ENCODE results near the gene CHAT. TPM values are rescaled to one million over a fixed set of nuclear protein-coding genes. Genes with fewer than 3 reads are reported as not detected.

The CHAT gene
- polyA plus RNA-seq, 1 donor (not counting 4 experiments of a cell fraction or from before 2014, with no cell fraction given), result not detected

DNA sequence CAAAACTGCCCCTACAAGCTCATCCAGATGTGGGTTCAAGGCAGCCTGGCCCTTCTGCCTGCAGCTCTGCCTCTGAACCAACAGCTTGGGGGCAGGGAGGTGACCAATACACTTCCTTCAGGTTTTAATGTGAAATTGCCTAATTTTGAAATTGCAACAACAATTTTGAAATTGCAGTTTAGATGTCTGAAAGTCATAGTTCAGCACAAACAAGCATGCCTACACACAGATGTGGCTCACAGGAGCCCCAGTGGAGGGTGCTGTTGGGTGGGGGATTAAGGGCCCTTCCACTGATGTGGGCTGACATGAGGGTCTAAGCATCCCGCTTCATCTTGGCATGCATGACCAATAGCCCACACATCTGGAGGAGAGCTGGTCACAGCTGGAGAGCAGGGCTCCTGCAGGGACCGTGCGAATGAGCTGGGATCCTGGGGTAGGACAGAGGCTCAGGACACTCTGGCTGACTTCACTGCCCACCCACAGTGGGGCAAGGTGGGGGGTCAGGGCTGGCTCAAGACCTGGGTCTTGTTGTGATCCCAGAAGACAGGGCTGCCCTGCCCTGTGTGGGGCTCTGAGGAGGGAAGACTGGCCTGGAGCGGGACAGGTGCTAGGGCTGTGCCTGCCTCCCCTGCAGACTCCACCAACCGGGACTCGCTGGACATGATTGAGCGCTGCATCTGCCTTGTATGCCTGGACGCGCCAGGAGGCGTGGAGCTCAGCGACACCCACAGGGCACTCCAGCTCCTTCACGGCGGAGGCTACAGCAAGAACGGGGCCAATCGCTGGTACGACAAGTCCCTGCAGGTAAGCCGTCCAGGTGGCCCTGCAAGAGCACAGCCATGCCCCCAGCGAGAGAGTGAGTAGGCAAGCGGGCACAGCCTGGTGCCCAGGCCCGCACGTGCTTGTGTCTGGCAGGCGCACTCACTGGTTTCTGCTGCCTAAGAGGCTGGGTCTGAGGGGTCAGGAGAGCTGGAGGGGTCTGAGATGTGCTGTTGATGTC lies 32.3 kb downstream of the CHAT start:
- H3K27me3 ChIP-seq (ENCODE audit: control insufficient read depth, extremely low read depth, insufficient read depth, low read length), result peaks cover 16% of the 10 kb centered on the region
- H2AFZ ChIP-seq (ENCODE audit: control insufficient read depth, low read length), result no peak overlapping the region
- FAIRE-seq (no peak), DNase-seq (ENCODE audit: low read depth, low spot score) (no peak)
- H3K27ac ChIP-seq (ENCODE audit: control insufficient read depth, insufficient read depth, low read length), result no peak overlapping the region
- no peak overlapping the region for H3K9ac ChIP-seq (ENCODE audit: control insufficient read depth, extremely low read depth, insufficient read depth, low read length)
- no peak overlapping the region for H3K4me2 ChIP-seq (ENCODE audit: control insufficient read depth, extremely low read depth, insufficient read depth, low read depth, low read length)
- dilution Hi-C loops (cut with MboI; ENCODE audit: extremely low pct_ligation_motif_present, low sequenced_read_pairs), result no loop called here
- H3K36me3 ChIP-seq (ENCODE audit: control insufficient read depth in 2 of 2, extremely low read depth in 1 of 2, insufficient read depth in 2 of 2, low read length in 2 of 2), result no peaks in the 10 kb centered on the region
- no peaks in the 10 kb centered on the region for H3K9me3 ChIP-seq (ENCODE audit: control insufficient read depth, low read depth, low read length)
- peaks cover 2% of the 10 kb centered on the region for H4K20me1 ChIP-seq (ENCODE audit: control insufficient read depth, extremely low read depth, insufficient read depth, low read length)
- TF ChIP-seq, protein P1, sequence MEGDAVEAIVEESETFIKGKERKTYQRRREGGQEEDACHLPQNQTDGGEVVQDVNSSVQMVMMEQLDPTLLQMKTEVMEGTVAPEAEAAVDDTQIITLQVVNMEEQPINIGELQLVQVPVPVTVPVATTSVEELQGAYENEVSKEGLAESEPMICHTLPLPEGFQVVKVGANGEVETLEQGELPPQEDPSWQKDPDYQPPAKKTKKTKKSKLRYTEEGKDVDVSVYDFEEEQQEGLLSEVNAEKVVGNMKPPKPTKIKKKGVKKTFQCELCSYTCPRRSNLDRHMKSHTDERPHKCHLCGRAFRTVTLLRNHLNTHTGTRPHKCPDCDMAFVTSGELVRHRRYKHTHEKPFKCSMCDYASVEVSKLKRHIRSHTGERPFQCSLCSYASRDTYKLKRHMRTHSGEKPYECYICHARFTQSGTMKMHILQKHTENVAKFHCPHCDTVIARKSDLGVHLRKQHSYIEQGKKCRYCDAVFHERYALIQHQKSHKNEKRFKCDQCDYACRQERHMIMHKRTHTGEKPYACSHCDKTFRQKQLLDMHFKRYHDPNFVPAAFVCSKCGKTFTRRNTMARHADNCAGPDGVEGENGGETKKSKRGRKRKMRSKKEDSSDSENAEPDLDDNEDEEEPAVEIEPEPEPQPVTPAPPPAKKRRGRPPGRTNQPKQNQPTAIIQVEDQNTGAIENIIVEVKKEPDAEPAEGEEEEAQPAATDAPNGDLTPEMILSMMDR (optimal IDR thresholded peaks at IDR 0.05 in 1 of 3, IDR thresholded peaks at IDR 0.05 in 1 of 3, conservative IDR thresholded peaks at IDR 0.05 in 1 of 3; ENCODE audit: extremely low read depth in 1 of 3, insufficient read depth in 2 of 3, low read length in 3 of 3), result peak in 1 of 3 experiments; percentile 72
- TF ChIP-seq EZH2 (IDR thresholded peaks at IDR 0.05; ENCODE audit: low read length), result no peak
- no peaks in the 10 kb centered on the region for H3K79me2 ChIP-seq (ENCODE audit: control insufficient read depth, insufficient read depth, low read length)
- no peak overlapping the region for H3K4me3 ChIP-seq (ENCODE audit: control insufficient read depth in 2 of 3, extremely low read depth in 1 of 3, insufficient read depth in 2 of 3, low read depth in 1 of 3, low read length in 3 of 3)
- H3K4me1 ChIP-seq (ENCODE audit: control insufficient read depth, extremely low read depth, insufficient read depth, low read length), result no peaks in the 10 kb centered on the region
- H3K9me1 ChIP-seq (ENCODE audit: control insufficient read depth, extremely low read depth, insufficient read depth, low read length), result no peaks in the 10 kb centered on the region

DNA sequence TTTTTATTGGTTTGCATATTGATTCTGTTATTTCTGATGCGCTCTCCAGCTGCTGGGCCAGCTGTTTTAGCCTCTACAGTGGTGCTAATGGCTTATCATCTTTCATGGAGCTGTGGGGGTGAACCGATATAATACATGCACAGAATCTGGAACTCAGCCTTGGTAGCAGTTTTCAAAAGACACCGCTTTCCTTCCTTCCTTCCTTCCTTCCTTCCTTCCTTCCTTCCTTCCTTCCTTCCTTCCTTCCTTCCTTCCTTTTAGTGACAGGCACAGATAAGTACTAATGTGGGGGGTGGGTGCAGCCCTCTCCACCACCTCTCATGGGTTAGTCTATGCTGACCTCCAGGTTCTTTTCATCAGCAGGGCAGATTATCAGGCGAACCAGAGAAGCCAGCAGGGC lies 33.7 kb downstream of the CHAT start:
- Histone ChIP-seq H3K79me2 (ENCODE audit: control insufficient read depth, insufficient read depth, low read length) (no peaks in the 10 kb centered on the region), H3K4me2 (ENCODE audit: control insufficient read depth, extremely low read depth, insufficient read depth, low read depth, low read length) (no peak overlapping the region), H2AFZ (ENCODE audit: control insufficient read depth, low read length) (no peak overlapping the region), H3K4me3 (ENCODE audit: control insufficient read depth in 2 of 3, extremely low read depth in 1 of 3, insufficient read depth in 2 of 3, low read depth in 1 of 3, low read length in 3 of 3) (no peak overlapping the region), H3K9ac (ENCODE audit: control insufficient read depth, extremely low read depth, insufficient read depth, low read length) (no peak overlapping the region), H3K9me3 (ENCODE audit: control insufficient read depth, low read depth, low read length) (no peaks in the 10 kb centered on the region), H4K20me1 (ENCODE audit: control insufficient read depth, extremely low read depth, insufficient read depth, low read length) (peaks cover 2% of the 10 kb centered on the region), H3K36me3 (ENCODE audit: control insufficient read depth in 2 of 2, extremely low read depth in 1 of 2, insufficient read depth in 2 of 2, low read length in 2 of 2) (no peaks in the 10 kb centered on the region), H3K4me1 (ENCODE audit: control insufficient read depth, extremely low read depth, insufficient read depth, low read length) (no peaks in the 10 kb centered on the region), H3K9me1 (ENCODE audit: control insufficient read depth, extremely low read depth, insufficient read depth, low read length) (no peaks in the 10 kb centered on the region), H3K27me3 (ENCODE audit: control insufficient read depth, extremely low read depth, insufficient read depth, low read length) (peaks cover 10% of the 10 kb centered on the region), H3K27ac (ENCODE audit: control insufficient read depth, insufficient read depth, low read length) (no peak overlapping the region)
- no peak for FAIRE-seq
- dilution Hi-C loops (cut with MboI; ENCODE audit: extremely low pct_ligation_motif_present, low sequenced_read_pairs), result no loop called here
- DNase-seq (ENCODE audit: low read depth, low spot score), result no peak
- TF ChIP-seq EZH2 (IDR thresholded peaks at IDR 0.05; ENCODE audit: low read length), result no peak
- TF ChIP-seq, protein P1 (optimal IDR thresholded peaks at IDR 0.05 in 1 of 3, IDR thresholded peaks at IDR 0.05 in 1 of 3, conservative IDR thresholded peaks at IDR 0.05 in 1 of 3; ENCODE audit: extremely low read depth in 1 of 3, insufficient read depth in 2 of 3, low read length in 3 of 3), result no peak
